ENCODE data around the gene NAT16. TPM values are rescaled to one million over a fixed set of nuclear protein-coding genes. Genes with fewer than 3 reads are reported as not detected.

NAT16 gene
- total and polyA plus RNA-seq, 12 donors: 0.14 TPM; not detected in 11

DNA sequence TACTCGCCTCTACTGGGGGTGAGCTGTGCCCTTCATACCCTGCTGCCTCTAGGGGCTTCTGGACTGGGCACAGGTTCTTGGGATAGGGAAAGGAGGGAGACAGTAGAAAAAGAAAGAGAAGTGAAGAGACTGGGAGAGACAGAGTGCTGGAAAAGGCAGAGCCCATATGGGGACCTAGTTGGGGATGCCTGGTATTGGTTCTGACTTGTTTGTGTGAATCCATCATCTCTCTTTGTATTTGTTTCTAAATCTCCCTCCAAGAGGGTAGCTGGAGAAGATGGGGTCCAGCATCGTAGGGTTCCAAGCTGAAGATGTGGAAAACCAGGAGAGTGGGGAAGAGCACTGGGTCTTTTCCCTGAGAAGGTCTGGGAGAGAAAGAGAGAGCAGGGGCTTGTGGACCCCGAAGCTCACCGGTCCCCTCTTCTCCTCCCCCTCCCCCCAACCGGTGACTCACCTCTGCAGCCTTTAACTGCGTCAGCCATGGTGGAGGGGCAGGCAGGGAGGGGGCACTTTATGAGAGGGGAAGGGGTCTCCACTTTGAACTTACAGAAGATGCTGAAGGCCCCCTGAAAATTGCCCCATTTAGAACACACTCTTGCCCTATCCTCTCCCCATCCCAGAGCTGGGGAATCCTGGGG, 11.6 kb downstream of the NAT16 start:
- H3K4me1 ChIP-seq (replicated peaks in 1 of 2): peaks cover 16 to 40% of the 10 kb centered on the region in 2 donors

DNA sequence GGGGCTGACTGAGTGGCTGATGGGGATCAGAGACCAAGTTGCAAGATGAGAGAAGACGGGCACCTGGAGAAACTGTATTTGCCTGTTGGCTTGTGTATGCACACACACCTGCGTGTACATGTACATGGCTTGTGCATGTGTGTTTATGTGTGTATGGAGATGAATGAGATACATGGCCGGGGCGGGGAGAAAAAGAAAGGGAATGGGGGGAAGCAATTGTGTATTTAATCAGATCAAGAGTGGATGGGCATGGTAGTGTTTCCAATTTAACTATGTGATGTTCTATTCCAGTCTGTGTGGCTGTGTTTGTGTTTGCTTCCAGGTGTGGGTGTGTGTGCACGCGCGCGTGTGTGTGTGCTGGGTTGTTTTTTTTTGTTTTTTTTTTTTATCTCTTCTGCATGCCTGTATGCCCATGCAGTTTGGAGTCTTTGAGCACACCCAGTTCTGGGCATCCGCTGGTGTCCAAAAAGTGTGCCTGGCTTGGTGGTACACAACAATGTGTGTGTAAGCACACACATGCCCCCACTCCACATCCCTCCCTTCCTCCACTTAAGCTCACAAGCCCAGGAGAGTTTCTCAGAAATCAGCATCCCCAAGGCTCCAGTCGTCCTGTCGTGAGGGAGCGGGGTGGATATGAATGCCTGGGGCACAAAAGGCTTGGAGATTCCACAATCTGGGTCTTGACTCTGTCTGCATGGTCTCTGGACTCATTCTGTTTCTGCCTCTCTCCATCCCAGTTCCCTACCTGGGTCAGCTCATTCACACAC, 12.3 kb downstream of the NAT16 start:
- Histone ChIP-seq H3K9me3 (replicated peaks in 1 of 3) (no peaks in the 10 kb centered on the region), H3K4me3 (no peak overlapping the region), H3K4me1 (replicated peaks in 1 of 2) (peaks cover 12 to 37% of the 10 kb centered on the region in 2 donors), H3K27ac (no peak overlapping the region), H3K36me3 (replicated peaks in 1 of 2) (no peaks in the 10 kb centered on the region), H3K27me3 (peaks cover 59% of the 10 kb centered on the region)
- intact Hi-C loops (cut with DNase I): loop anchor here in 1 of 2 donors (10.0 kb wide), 1 partner anchor 273 kb away; the partner anchor contains the start of gene ACHE
- WGBS, 4 donors: 5 to 6% (median 5%) methylated on average over 11 to 12 of the region's 12 CpGs
- DNase-seq: no peak
- TF ChIP-seq, protein P1, sequence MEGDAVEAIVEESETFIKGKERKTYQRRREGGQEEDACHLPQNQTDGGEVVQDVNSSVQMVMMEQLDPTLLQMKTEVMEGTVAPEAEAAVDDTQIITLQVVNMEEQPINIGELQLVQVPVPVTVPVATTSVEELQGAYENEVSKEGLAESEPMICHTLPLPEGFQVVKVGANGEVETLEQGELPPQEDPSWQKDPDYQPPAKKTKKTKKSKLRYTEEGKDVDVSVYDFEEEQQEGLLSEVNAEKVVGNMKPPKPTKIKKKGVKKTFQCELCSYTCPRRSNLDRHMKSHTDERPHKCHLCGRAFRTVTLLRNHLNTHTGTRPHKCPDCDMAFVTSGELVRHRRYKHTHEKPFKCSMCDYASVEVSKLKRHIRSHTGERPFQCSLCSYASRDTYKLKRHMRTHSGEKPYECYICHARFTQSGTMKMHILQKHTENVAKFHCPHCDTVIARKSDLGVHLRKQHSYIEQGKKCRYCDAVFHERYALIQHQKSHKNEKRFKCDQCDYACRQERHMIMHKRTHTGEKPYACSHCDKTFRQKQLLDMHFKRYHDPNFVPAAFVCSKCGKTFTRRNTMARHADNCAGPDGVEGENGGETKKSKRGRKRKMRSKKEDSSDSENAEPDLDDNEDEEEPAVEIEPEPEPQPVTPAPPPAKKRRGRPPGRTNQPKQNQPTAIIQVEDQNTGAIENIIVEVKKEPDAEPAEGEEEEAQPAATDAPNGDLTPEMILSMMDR (IDR thresholded peaks at IDR 0.05): no peak
- no peak for TF ChIP-seq POLR2A (IDR thresholded peaks at IDR 0.05)

More for the DNA sequence above, 11.6 kb downstream of the NAT16 start:
- no peak for TF ChIP-seq POLR2A (IDR thresholded peaks at IDR 0.05)
- TF ChIP-seq, protein P1 (IDR thresholded peaks at IDR 0.05): no peak
- no peaks in the 10 kb centered on the region for H3K36me3 ChIP-seq (replicated peaks in 1 of 2)
- DNase-seq: no peak
- no peak overlapping the region for H3K4me3 ChIP-seq
- no peak overlapping the region for H3K27ac ChIP-seq
- H3K9me3 ChIP-seq (replicated peaks in 1 of 3): no peaks in the 10 kb centered on the region
- intact Hi-C loops (cut with DNase I): loop anchor here in 1 of 2 donors (10.0 kb wide), 1 partner anchor 274 kb away; the partner anchor contains the start of gene ACHE
- peaks cover 66% of the 10 kb centered on the region for H3K27me3 ChIP-seq
- 1 to 8% (median 2%) methylated on average over 4 to 6 of the region's 6 CpGs for WGBS, 4 donors

DNA sequence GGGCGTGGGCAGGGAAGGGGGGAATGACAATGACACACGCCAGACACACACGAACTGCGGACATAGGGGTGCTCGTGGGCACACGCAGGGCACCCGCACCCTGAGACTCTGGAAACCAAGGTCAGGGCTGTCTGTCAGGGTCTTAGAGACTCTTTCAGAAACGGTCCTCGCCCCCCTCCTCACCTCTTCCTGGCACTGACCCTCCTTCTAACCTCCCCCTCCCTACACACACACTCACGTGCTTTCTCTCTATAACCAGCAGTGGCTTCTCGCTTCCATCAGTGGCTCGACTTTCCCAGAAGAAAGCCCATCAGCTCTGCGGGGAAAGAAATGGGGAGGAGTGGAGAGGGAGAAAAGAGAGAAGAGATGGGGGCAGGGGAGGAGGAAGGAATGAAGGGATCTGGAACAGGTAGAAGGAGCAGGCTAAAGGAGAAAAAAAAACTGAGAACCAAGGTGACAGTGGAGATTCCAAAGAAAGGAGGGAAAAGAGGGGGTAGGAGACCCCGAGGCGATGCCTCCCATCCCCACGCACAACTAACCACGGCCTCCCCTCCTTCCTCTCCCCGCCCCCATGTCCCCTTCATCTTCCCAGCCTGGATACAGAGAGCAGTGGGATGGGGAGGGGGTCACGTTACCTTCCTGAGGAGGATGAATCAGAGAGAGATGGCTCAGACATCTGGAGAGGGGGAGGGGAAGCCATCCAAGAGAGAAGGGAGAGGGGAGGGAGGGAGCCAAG, 13.0 kb downstream of the NAT16 start:
- intact Hi-C loops (cut with DNase I): loop anchor here in 1 of 2 donors (10.0 kb wide), 1 partner anchor 272 kb away; the partner anchor contains the start of gene ACHE
- peaks cover 12 to 35% of the 10 kb centered on the region in 2 donors for H3K4me1 ChIP-seq (replicated peaks in 1 of 2)
- H3K36me3 ChIP-seq (replicated peaks in 1 of 2): no peaks in the 10 kb centered on the region
- TF ChIP-seq POLR2A (IDR thresholded peaks at IDR 0.05): no peak
- TF ChIP-seq, protein P1 (IDR thresholded peaks at IDR 0.05): no peak
- WGBS, 4 donors: 0 to 1% (median 0%) methylated on average over 12 to 19 of the region's 19 CpGs
- H3K9me3 ChIP-seq (replicated peaks in 1 of 3): no peaks in the 10 kb centered on the region
- peaks cover 51% of the 10 kb centered on the region for H3K27me3 ChIP-seq
- no peak for DNase-seq
- no peak overlapping the region for H3K27ac ChIP-seq
- no peak overlapping the region for H3K4me3 ChIP-seq

DNA sequence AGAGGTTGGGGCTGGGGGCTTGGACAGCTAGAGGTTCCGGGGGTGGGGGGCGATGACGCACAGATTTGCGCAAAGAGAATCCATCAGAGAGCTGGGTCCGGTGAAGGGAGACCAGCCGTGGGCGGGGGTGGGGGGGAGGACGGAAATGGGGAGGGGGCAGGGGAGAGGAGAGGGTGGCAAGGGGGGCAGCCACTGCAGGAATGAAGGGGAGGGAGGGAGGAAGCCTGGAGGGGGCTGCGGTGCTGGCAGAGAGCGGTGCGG, 13.5 kb downstream of the NAT16 start:
- Histone ChIP-seq H3K4me3 (no peak overlapping the region), H3K4me1 (replicated peaks in 1 of 2) (peaks cover 12 to 34% of the 10 kb centered on the region in 2 donors), H3K9me3 (replicated peaks in 1 of 3) (no peaks in the 10 kb centered on the region), H3K27ac (no peak overlapping the region), H3K27me3 (peaks cover 46% of the 10 kb centered on the region), H3K36me3 (replicated peaks in 1 of 2) (no peaks in the 10 kb centered on the region)
- intact Hi-C loops (cut with DNase I): loop anchor here in 1 of 2 donors (10.0 kb wide), 1 partner anchor 272 kb away; the partner anchor contains the start of gene ACHE
- WGBS, 4 donors: 0 to 1% (median 1%) methylated on average over 4 to 11 of the region's 11 CpGs; no CpG with 5 or more reads in 1 of the 4 donors
- no peak for DNase-seq
- TF ChIP-seq, protein P1 (IDR thresholded peaks at IDR 0.05): no peak
- TF ChIP-seq POLR2A (IDR thresholded peaks at IDR 0.05): no peak
